OCI-LY3 (cell line): ENCODE measurements around the gene AP5M1.

Experiments
- CTCF ChIP-seq: fragments of 200-600, 300-600 bp; sonication (generic); IDR thresholded peaks from 2 replicates; pipeline ENCODE4 v1.5.1; 2014; ENCODE audit warnings: antibody characterized with exemption, low read length, low read depth
- EZH2phosphoT487 ChIP-seq: fragments of 200-600 bp; shearing (Covaris generic); IDR thresholded peaks from 2 replicates; pipeline ENCODE4 v1.6.1; 2018; ENCODE audit warnings: antibody characterized with exemption, mixed run types, low read depth

GRCh38 chr14:57319636-57320192 lies 50.9 kb downstream of the AP5M1 start:
- no peak for TF ChIP-seq CTCF
- no peak for TF ChIP-seq EZH2phosphoT487
